NCI-H345 treated with DMSO at 0.1 percent for 48 hours (cell line): ENCODE measurements around the gene TYW1B.
"Not testable (repeated sequence)": the region's sequence is repeated elsewhere in the genome, so short reads cannot be mapped to it uniquely, and the experiment has no call there.

ENCODE experiments used
- DNase-seq: peaks from one replicate; lab custom pipeline; 2025; ENCODE audit not compliant: unreplicated experiment; lab: John Stamatoyannopoulos, UW

The TYW1B gene

DNA sequence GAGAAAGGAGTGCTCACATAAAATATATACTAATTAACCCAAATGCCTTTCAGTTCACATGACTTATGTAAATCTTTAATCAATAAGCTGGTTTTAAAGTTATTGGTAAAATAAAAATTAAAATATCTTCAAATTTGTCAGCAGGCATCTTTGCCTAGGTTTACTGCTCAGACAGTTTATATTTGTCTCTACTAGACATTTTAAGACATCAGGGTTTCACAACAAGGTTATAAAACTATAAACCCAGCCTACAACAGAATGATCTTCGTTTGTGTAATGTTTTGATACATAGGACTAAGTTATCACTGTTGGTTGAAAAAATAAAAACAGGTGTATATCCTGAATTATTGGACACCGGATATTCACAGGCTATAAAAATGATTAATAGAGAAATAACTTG, 67.4 kb downstream of the TYW1B start:
- DNase-seq, result no peak

DNA sequence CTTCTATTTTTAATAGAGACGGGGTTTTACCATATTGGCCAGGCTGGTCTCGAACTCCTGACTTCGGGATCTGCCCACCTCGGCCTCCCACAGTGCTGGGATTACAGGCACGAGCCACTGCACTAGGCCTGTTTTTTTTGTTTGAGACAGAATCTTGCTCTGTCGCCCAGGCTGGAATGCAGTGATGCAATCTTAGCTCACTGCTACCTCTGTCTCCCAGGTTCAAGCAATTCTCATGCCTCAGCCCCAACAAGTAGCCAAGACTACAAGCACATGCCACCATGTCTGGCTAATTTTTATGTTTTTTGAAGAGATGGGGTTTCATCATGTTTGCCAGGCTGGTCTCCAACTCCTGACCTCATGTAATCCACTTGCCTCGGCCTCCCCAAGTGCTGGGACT, 73.7 kb downstream of the TYW1B start:
- no peak for DNase-seq

DNA sequence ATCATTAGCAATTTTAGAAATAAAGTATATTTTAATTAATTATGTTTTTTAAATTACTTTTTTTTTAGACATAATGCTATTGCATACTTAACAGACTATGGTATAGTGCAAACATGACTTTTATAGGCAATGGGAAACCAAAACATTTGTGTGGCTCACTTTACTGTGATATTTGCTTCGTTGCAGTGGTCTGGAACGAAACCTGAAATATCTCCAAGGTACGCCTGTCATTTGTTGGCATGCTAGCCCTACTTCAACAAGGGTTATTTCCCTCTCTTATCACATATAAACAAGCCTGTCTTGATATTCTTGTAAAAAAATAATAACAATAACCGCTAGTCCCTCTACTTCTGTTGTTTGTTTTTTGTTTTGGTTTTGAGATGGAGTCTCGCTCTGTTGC, 74.2 kb downstream of the TYW1B start:
- DNase-seq, result no peak

DNA sequence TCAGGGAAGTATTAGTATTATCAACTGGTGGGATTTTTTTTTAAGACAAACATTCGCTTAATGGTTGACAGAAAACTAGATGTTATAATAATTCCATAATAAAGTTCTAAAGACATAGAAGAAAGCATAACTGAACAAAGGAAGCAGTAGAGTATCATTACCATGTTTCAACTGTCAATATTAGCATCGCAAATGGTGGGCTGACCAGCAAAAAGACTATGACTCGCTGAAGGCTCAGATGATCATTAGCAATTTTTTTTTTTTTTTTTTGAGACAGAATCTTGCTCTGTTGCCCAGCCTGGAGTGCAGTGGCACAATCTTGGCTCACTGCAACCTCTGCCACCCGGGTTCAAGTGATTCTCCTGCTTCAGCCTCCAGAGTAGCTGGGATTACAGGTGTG, 74.8 kb downstream of the TYW1B start:
- not testable (repeated sequence) for DNase-seq

DNA sequence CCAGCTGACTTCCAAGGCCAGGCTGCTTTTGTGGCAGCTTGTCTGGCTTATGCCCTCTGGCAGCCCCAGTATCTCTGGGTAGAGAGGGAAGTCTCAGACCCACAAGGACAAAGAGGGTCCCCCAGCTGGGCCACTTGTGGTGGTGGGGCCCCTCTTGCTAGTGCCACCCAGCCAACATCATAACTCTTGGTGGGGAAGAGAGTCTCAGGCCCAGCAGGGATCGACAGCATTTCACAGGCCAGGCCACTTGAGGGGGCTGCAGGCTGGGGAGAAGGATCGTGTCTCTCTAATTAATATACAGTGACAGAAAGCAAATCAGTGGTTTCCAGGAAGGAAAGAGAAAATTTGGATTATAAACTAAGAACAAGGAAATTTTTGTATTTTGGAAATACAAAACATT, 76.0 kb downstream of the TYW1B start:
- DNase-seq, result no peak

DNA sequence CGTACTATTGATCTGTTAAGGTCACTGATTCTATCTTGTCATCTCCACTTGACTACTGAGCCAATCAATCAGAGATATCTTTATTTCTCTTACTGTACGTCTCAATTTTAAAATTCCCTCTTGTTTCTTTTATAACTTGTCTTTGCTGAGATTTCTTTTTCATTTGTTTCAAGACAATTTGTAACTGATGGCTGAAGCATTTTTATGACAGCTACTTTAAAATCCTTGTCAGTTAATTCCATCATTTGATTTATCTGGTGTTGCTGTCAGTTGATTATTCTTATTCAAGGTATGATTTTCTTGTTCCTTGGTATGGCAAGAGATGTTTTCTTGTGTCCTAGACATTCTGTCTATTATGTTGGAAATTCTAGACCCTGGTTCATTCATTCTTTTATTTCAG, 76.6 kb downstream of the TYW1B start:
- DNase-seq, result no peak

DNA sequence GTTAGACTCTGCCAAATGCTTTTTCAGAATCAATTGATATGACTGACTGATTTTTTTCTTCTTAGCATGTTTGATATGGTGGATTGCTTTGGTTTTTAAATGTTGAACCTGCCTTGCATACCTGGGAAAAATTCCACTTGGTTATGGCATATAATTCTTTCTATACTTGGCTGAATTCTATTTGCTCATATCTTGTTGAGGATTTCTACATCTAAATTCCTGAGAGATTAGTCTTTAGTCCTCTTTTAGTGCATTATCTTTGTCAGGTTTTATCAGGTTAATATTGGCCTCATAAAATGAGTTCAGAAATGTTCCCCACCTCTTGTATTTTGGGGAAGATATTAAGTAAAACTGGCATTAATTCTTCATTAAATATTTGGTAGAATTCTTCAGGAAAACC, 79.4 kb downstream of the TYW1B start:
- DNase-seq, result not testable (repeated sequence)

DNA sequence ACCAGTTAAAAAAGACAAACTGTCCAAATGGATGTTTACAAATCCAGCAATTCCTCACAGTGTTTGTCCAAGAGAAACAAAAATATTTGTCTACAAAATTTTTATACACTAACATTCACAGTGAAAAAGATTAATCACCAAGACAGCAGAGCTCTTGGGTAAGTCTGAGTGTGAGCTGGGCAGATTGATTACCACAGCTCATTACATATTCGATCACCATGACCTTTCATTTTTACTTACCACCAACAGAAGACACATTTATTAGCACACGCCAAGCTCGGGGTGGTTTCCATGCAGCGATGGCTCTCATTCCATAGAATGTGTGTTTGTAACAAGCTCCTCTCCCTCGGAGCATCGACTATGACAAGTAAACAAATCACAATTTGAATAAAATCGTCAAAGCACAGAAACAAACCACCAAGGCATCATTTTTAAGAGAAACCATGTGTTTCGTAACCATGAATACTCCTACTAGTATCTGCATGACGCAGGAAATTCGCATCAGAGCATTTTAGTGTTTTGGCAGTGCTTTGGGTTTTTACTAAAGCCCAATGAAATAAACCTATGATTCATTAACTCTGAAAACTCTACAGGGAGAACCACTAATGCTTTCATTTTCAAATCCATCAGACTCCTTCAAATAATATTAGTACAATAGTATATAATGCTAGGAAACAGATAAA, 83.6 kb downstream of the TYW1B start:
- not testable (repeated sequence) for DNase-seq

DNA sequence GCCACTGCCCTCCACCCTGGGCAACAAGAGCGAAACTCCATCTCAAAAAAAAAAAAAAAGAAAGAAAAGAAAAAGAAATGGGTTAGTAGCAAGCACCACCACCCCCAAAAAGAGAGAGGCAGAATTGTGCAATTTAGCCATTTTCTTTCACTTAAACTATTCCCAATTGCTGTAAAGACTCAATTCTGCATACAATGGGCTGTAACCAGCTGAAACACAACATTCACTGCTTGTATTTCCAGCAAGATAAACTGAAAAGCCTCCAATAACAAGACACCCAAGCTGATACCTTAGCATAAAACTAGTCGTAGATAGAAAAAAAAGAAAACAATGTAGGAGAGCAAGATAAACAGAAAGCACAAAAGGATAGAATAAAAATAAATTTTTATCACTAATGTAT, 84.2 kb downstream of the TYW1B start:
- not testable (repeated sequence) for DNase-seq

DNA sequence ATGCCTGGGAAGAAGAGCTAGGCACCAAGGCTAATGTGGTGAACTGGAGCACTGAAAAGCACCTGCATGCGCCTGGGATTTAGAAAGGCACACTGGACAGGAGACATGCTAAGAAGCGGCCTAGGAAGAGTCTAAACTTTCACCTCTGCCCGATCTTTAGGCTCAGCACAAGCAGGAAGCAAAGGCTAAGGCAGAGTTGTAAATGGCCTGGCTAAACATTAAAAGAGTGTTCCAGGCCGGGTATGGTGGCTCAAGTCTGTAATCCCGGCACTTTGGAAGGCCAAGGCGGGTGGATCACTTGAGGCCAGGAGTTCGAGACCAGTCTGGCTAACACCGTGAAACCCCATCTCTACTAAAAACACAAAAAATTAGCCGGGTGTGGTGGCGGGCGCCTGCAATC, 88.3 kb downstream of the TYW1B start:
- not testable (repeated sequence) for DNase-seq

DNA sequence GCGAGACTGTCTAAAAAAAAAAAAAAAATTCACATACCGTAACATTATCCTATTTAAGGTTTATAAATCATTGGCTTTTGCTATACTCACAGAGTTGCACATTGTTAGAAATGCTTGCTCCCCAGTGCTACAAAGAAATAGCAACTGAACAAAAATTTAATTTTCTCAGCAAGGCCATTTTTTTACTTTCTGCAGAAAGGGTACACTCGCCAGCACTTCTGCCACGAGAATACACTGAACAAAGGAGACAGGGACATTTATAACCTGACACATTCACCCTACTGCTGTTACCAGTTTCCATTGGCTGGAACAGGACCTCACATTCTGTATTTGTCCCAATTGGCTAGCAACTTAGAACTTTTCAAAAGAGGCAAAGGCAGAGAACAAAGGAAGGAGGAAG, 92.1 kb downstream of the TYW1B start:
- not testable (repeated sequence) for DNase-seq

DNA sequence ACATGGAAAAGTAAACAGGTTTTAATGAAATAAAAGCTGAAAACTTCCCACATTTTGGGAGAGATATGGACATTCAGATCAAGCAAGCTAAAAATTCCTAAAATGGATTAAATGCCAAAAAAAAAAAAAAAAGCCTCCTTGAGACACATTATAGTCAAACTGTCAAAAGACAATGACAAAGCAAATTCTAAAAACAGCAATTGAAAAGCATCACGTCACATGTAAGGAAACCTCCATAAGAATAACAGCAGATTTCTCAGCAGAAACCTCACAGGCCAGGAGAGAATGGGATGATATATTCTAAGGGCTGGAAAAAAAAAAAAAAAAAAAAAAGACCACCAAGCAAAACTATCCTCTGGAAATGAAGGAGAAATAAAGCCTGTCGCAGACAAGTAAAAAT, 97.2 kb downstream of the TYW1B start:
- not testable (repeated sequence) for DNase-seq

DNA sequence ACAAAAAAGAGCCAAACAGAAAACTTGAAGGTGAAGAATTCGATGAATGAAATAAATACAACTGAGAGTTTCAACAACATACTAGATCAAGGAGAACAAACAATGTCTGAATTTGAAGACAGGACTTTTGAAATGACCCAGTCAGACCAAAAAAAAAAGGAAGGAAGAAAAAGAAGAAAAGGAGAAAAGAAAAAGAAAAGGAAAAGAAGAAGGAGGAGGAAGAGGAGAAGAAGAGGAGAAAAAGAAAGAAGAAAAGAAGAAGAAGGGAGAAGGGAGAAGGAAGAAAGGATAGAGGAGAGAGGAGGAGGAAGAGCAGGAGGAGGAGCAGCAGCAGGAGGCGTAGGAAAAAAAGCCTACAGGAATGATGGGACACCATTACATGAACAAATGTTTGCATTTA, 97.6 kb downstream of the TYW1B start:
- DNase-seq, result not testable (repeated sequence)

DNA sequence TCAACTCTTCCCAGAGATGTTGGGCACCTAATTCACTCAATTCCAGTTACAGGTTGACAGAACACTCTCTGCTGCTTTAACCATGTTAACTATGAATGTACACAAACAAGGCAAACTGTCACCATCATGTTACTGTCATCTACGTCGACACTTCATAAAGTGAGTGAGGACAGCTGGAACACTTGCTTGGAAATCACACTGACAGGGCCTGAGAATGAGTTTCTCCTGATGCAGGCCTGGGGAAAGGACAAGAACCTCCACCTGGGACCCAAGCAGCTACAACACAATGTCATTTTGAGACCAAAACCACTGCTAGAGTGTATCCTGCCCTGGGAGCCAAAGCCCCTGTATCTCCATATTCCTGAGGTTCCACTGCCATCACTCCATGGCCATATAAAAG, 98.9 kb downstream of the TYW1B start:
- not testable (repeated sequence) for DNase-seq

DNA sequence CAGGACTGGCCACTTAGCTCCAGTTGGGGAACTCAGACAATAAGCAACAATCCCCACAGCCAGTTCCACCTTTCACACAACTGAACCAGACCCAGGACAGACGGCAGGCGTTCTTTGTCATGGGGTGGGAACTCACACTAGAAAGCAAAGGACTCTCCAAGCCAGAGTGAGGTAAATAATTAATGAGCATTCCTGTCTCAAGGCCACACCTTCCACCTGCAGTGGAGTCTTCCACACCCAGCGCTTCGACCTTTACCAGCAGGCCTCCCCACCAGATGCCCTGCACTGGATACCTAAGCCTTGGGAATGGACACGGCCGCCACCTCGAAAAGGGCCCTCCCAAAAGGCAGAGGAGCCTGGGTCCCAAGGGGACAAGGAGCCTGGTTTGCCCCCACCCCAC, 105.3 kb downstream of the TYW1B start:
- not testable (repeated sequence) for DNase-seq

DNA sequence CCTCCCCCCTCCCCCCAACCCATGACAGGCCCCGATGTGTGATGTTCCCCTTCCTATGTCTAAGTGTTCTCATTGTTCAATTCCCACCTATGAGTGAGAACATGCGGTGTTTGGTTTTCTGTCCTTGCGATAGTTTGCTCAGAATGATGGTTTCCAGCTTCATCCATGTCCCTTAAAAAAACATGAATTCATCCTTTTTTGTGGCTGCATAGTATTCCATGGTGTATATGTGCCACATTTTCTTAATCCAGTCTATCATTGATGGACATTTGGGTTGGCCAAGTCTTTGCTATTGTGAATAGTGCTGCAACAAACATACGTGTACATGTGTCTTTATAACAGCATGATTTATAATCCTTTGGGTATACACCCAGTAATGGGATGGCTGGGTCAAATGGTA, 107.1 kb downstream of the TYW1B start:
- not testable (repeated sequence) for DNase-seq

DNA sequence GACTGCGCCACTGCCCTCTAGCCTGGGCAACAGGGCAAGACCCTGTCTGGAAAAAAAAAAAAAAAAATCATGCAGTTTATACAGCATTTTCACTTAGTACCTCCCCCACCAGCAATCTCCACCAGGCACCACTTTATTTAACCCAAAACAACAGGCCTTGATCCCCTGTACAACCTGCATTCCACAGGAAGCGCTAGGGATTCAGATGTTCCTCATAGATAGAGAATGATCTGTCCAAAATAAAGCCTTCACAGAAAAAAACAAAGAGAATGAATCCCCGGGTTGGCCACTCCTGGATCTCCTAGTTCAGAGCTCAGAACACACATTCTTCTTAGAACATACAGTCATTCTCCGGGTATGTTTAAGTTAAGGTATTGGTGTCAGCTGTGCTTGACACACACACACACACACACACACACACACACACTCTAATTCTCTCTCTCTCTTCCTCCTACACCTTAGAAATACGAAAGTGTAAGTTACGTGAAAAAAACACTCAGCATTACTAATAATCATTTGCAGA, 110.7 kb downstream of the TYW1B start:
- DNase-seq, result not testable (repeated sequence)

DNA sequence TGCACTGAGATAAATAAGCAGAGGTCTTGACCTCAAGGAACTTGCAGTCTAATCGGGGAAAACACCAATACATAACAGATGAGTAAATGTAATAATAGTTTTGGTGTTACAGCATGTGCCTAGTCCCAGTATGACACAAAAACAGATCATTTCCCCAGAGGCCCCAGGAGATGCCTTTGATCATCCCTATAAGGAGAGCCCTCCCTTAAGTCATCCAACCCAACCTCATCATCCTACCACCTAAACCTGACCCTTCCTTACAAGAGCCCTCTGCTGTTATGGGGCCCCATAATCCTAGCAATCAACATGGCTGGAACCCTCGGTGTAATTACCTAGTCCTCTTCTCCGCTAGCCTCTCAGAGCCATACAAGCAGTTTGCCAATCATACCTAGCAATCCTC, 116.1 kb downstream of the TYW1B start:
- DNase-seq, result not testable (repeated sequence)

DNA sequence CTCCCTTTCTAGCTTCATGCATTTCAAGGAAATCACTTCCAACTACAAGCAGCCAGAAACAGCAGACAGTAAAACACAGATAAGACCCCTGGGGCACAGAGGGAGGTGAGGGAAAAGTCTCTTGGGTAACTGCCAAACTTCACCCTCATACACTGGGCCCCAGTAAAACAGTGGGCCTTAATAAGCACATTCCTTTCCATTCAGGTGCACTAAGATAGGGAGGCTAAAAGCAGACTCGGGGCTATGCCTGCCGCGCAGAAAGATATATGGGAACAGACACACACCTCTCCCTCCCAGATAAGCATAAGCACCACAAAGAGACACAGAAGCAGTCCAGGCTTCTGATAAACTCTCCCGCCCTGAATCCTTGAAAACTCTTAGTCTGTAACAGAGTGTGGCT, 117.0 kb downstream of the TYW1B start:
- DNase-seq, result no peak

DNA sequence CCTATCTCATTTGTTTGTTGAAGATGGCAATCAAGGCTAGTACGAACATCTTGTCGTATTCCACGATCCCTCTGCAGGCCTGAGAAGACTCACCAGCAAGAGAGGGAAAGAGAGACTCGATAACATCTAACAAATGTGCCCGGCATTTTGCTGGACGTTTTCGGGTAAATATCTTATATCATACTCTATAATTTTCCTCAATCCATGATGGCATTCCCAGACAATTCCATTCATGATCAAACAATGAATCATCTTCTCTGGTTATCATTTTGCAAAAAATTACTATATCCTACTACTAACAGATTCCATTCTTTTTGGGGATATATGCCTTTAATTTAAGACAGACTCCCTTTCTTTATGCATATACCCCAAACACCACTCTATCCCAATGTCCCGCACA, 118.1 kb downstream of the TYW1B start:
- DNase-seq, result no peak

DNA sequence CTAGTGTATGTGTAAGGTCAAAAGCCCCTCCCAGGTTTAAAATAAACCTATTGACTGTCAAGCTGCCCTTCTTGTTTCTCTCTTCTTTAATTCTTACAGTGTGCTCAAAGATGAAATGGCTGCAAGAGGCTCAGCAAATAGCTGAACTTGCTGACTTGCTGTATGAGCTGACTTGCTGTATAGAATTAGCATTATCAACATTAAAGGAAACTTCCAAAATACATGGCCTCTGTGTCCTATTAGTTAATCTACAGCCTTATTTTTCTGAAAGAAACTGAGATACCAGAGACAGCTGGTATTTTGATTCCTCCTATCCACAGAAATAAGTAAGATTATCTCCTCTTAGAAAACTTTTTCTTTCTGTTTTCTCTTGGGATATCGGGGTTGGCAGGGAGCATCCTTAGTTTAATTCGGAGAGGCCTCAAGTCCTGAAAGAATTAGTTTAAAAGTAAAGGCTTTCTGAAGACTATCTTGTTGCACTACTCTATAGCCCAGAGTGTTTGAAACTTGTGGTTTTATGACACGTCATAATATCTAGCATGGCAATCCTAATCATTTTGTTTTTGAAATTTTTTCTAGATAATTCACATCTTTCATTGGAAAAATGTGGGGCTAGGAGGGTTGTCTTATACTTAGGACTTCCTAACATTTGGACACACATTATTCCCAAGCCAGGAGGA, 119.5 kb downstream of the TYW1B start:
- DNase-seq, result not testable (repeated sequence)

DNA sequence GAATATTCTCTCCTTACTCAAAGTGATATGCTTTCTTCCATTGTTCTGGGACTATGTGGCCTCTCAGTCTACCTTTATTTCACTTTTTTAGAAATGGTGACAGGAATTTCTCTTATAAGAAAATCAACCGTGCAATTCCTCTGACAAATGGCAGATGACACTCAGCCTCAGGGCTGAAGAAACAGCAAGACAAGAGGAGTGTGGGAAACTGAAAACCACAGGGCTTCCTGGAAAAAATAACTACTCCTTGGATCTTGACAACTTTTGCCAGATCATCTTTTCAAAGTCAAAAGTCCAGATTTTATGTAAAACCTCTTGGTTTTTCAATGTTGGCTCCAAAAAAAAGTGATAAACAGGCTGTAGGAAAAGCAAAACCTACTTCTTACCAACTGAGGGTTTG, 121.5 kb downstream of the TYW1B start:
- DNase-seq, result no peak

DNA sequence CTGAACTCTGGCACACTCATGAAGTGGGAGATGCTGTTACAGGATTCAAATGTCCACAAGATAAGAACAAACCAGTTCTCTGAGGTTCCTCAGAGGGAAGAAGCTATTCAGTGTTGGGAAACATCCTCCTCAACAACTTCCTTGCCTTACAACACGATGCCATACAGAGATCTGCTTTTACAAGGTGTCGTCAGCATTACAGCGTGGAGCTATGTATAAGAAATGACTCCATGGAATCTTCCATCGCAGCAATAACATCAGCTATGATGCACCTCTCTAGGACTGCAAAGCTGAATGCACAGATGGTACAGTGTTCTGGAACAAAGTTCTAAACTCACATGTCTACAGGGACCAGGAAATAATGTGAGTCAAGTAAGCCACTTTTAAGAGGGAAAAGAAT, 122.3 kb downstream of the TYW1B start:
- DNase-seq, result not testable (repeated sequence)
